H9 (cell line): Measurements from ENCODE around the gene FAM25G. TPM values are rescaled to one million over a fixed set of nuclear protein-coding genes. Genes with fewer than 3 reads are reported as not detected.
A peak's percentile ranks its signal among the peaks of the same experiment; 100 is the strongest.

ENCODE experiments used
- DNase-seq: peaks from one replicate; pipeline ENCODE4 v3.0.0-alpha.2; 2017
- H2AFZ ChIP-seq: one replicate; pipeline ENCODE4 v1.6.1; 2013; ENCODE audit warnings: mild to moderate bottlenecking, low read length, control low read depth, moderate library complexity
- H2AK5ac ChIP-seq: 2 replicates; pipeline ENCODE4 v1.6.1; 2013; ENCODE audit warnings: low read length, control low read depth, mixed read lengths; ENCODE audit not compliant: insufficient read length
- H2BK120ac ChIP-seq: one replicate; pipeline ENCODE4 v1.6.1; 2013; ENCODE audit warnings: low read depth, mild to moderate bottlenecking, low read length, control low read depth, inconsistent platforms; ENCODE audit not compliant: poor library complexity, severe bottlenecking
- H2BK12ac ChIP-seq: 2 replicates; pipeline ENCODE4 v1.6.1; 2013; ENCODE audit warnings: low read length, control low read depth, mixed read lengths, low read depth; ENCODE audit not compliant: insufficient read length
- H2BK15ac ChIP-seq: 2 replicates; pipeline ENCODE4 v1.6.1; 2013; ENCODE audit warnings: low read depth, low read length, control low read depth
- H2BK20ac ChIP-seq: one replicate; pipeline ENCODE4 v1.6.1; 2013; ENCODE audit warnings: low read depth, mild to moderate bottlenecking, low read length, control low read depth, inconsistent platforms; ENCODE audit not compliant: poor library complexity, severe bottlenecking
- H2BK5ac ChIP-seq: 2 replicates; pipeline ENCODE4 v1.6.1; 2013; ENCODE audit warnings: low read length, control low read depth, mixed read lengths; ENCODE audit not compliant: insufficient read length
- H3K14ac ChIP-seq: 2 replicates; pipeline ENCODE4 v1.6.1; 2013; ENCODE audit warnings: low read length, control low read depth; ENCODE audit not compliant: insufficient read depth
- H3K18ac ChIP-seq: 2 replicates; pipeline ENCODE4 v1.6.1; 2013; ENCODE audit warnings: low read depth, mild to moderate bottlenecking, mixed read lengths, low read length, control low read depth; ENCODE audit not compliant: insufficient read length
- H3K23ac ChIP-seq: 2 replicates; pipeline ENCODE4 v1.6.1; 2013; ENCODE audit warnings: low read length, control low read depth, mixed read lengths, low read depth; ENCODE audit not compliant: insufficient read length
- H3K23me2 ChIP-seq: 2 replicates; pipeline ENCODE4 v1.6.1; 2013; ENCODE audit warnings: low read depth, mild to moderate bottlenecking, mixed read lengths, low read length, control low read depth; ENCODE audit not compliant: insufficient read length, poor library complexity, severe bottlenecking
- H3K27ac ChIP-seq: 2 replicates; pipeline ENCODE4 v1.5.1; 2013; ENCODE audit warnings: low read length, control low read depth, mixed read lengths, low read depth; ENCODE audit not compliant: insufficient read length
- H3K27me3 ChIP-seq: 2 replicates; pipeline ENCODE4 v1.6.1; 2013; ENCODE audit warnings: low read length, control low read depth, inconsistent platforms; ENCODE audit not compliant: insufficient read depth
- H3K4ac ChIP-seq: 2 replicates; pipeline ENCODE4 v1.6.1; 2013; ENCODE audit warnings: low read depth, mild to moderate bottlenecking, control low read depth, inconsistent platforms, low read length, moderate library complexity
- H3K4me1 ChIP-seq: 2 replicates; pipeline ENCODE4 v1.6.1; 2013; ENCODE audit warnings: low read length, control low read depth, inconsistent platforms; ENCODE audit not compliant: insufficient read depth
- H3K4me2 ChIP-seq: 2 replicates; pipeline ENCODE4 v1.6.1; 2013; ENCODE audit warnings: low read length, control low read depth, mixed read lengths; ENCODE audit not compliant: insufficient read length, insufficient read depth
- H3K56ac ChIP-seq: 2 replicates; pipeline ENCODE4 v1.6.1; 2013; ENCODE audit warnings: low read depth, mild to moderate bottlenecking, mixed read lengths, low read length, control low read depth; ENCODE audit not compliant: insufficient read length
- H3K79me1 ChIP-seq: 2 replicates; pipeline ENCODE4 v1.6.1; 2013; ENCODE audit warnings: low read depth, mild to moderate bottlenecking, moderate library complexity, low read length, control low read depth, inconsistent platforms; ENCODE audit not compliant: insufficient read depth, poor library complexity, severe bottlenecking
- H3K79me2 ChIP-seq: 2 replicates; pipeline ENCODE4 v1.6.1; 2013; ENCODE audit warnings: low read length, control low read depth, inconsistent platforms; ENCODE audit not compliant: insufficient read depth
- H3K9ac ChIP-seq: 2 replicates; pipeline ENCODE4 v1.6.1; 2013; ENCODE audit warnings: low read length, control low read depth, mixed read lengths; ENCODE audit not compliant: insufficient read length; ENCODE audit errors: extremely low read depth
- H3K9me3 ChIP-seq: one replicate; pipeline ENCODE4 v1.6.1; 2013; ENCODE audit warnings: low read depth, low read length, inconsistent platforms; ENCODE audit not compliant: control insufficient read depth
- H3T11ph ChIP-seq: one replicate; pipeline ENCODE4 v1.6.1; 2013; ENCODE audit warnings: mild to moderate bottlenecking, low read length, control low read depth, inconsistent platforms
- H4K20me1 ChIP-seq: one replicate; pipeline ENCODE4 v1.6.1; 2013; ENCODE audit not compliant: control insufficient read depth, insufficient read length, insufficient read depth
- H4K5ac ChIP-seq: 2 replicates; pipeline ENCODE4 v1.6.1; 2013; ENCODE audit warnings: low read depth, mild to moderate bottlenecking, mixed read lengths, low read length, control low read depth; ENCODE audit not compliant: insufficient read length
- H4K8ac ChIP-seq: replicated peaks from 2 replicates; pipeline ENCODE4 v1.6.1; 2013; ENCODE audit warnings: low read length, control low read depth, mixed read lengths, low read depth; ENCODE audit not compliant: insufficient read length
- H4K91ac ChIP-seq: 2 replicates; pipeline ENCODE4 v1.6.1; 2013; ENCODE audit warnings: low read depth, mild to moderate bottlenecking, moderate library complexity, mixed read lengths, low read length, control low read depth; ENCODE audit not compliant: insufficient read length
- H3K27ac Mint-ChIP-seq, 3 experiments: 2 replicates in 2 of 3; 3 replicates in 1 of 3; pipeline ENCODE4 v1.8.0; 2020 to 2021; ENCODE audit warnings: mixed read lengths in 3 of 3, mild to moderate bottlenecking in 1 of 3, moderate library complexity in 1 of 3
- H3K27me3 Mint-ChIP-seq: 2 replicates; pipeline ENCODE4 v1.8.0; 2021; ENCODE audit warnings: low read depth, mild to moderate bottlenecking, moderate library complexity, mixed read lengths
- H3K36me3 Mint-ChIP-seq, 3 experiments: 2 replicates in 2 of 3; 3 replicates in 1 of 3; pipeline ENCODE4 v1.8.0; 2020 to 2021; ENCODE audit warnings: low read depth in 3 of 3, mixed read lengths in 3 of 3; ENCODE audit not compliant: insufficient read depth in 1 of 3
- H3K4me1 Mint-ChIP-seq, 2 experiments: 2 replicates each; pipeline ENCODE4 v1.8.0; 2020; ENCODE audit warnings: mixed read lengths in 2 of 2
- H3K4me3 Mint-ChIP-seq, 2 experiments: 2 replicates in 1 of 2; 3 replicates in 1 of 2; pipeline ENCODE4 v1.8.0; 2020 to 2021; ENCODE audit warnings: mild to moderate bottlenecking in 2 of 2, mixed read lengths in 2 of 2, moderate library complexity in 1 of 2
- H3K9me3 Mint-ChIP-seq, 2 experiments: 2 replicates in 1 of 2; 3 replicates in 1 of 2; pipeline ENCODE4 v1.8.0; 2020; ENCODE audit warnings: mild to moderate bottlenecking in 2 of 2, mixed read lengths in 2 of 2, moderate library complexity in 1 of 2
- CTCF ChIP-seq: fragments of 200-600 bp; sonication (generic); conservative IDR thresholded peaks from 3 replicates; pipeline ENCODE4 v1.8.0; 2021; ENCODE audit warnings: antibody characterized with exemption, mild to moderate bottlenecking
- WGBS: extraction: QIAGEN DNeasy Blood & Tissue Kit; methylation state at CpG from one replicate; pipeline ENCODE4 v1.1.7; 2013; ENCODE audit warnings: missing lambda C conversion rate, low lambda C conversion rate, mixed read lengths; ENCODE audit not compliant: insufficient read length; ENCODE audit errors: extremely low coverage; 5-methylcytosine and 5-hydroxymethylcytosine counted together
- total RNA-seq: library from RNA; stranded (reverse); gene quantifications from 2 replicates; pipeline ENCODE4 v1.2.1, GENCODE V29; 2021

Gene FAM25G
- total RNA-seq, 1 experiment from 2014 or later: not detected

DNA sequence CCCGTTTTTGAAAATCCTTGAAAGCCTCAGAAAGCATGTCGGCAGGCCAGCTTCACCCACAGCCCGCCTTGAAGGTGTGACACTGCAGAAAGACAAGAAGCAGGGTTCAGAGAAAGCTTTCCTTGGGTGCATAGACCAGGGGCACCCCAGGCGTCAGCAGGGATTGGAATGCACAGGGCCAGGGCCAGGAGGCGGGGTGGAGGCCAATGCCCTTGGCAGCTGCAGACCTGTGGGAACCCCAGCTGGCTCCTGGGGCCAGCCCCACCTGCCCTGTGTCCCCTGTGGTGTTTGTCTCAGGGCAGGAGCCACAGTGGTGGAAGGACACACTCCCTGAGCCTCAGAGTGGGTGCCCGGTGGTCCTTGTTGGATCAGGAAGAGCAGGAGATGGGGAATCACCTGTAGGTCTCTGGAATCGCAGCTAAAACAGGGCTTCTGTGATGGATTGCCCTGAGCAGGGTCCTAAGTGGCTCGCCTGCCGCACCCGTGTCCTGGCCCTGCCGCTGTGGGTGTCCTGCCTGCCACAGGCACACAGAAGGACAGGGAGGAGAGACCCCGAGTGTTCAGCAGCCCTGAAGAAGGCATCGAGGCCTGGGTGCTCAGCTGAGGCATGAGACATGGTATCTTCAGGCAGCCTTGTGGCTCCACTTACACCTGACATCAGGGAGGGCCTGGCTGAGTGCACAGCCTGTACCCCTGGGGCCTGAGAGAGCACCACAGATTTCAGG lies 40.1 kb downstream of the FAM25G start:
- peaks cover 0 to 2% of the 10 kb centered on the region in 2 experiments; a peak in 1 of 5 replicates for H3K9me3 Mint-ChIP-seq
- Histone ChIP-seq H3K9me3 (no peaks in the 10 kb centered on the region), H4K20me1 (no peaks in the 10 kb centered on the region), H2AFZ (no peak overlapping the region), H3K9ac (no peak overlapping the region), H4K8ac (no peak overlapping the region), H2BK120ac (no peak overlapping the region), H3K4me1 (no peaks in the 10 kb centered on the region), H3T11ph (no peak overlapping the region), H3K23ac (no peak overlapping the region), H3K4me2 (no peak overlapping the region), H3K56ac (no peak overlapping the region), H3K79me1 (no peaks in the 10 kb centered on the region), H3K27ac (no peak overlapping the region), H3K23me2 (no peaks in the 10 kb centered on the region), H3K18ac (no peak overlapping the region), H3K4ac (no peak overlapping the region), H2BK20ac (no peak overlapping the region), H3K79me2 (no peaks in the 10 kb centered on the region), H3K14ac (no peak overlapping the region), H3K27me3 (no peaks in the 10 kb centered on the region), H4K5ac (no peak overlapping the region), H2BK15ac (no peak overlapping the region), H2BK5ac (no peak overlapping the region), H4K91ac (no peak overlapping the region), H2BK12ac (no peak overlapping the region), H2AK5ac (no peak overlapping the region)
- no peaks in the 10 kb centered on the region; a peak in 1 of 7 replicates for H3K36me3 Mint-ChIP-seq
- no peak overlapping the region for H3K4me3 Mint-ChIP-seq
- TF ChIP-seq CTCF: no peak
- H3K4me1 Mint-ChIP-seq: peaks cover 12 to 17% of the 10 kb centered on the region in 2 experiments
- peak; percentile 22 for DNase-seq
- H3K27me3 Mint-ChIP-seq: peaks cover 3% of the 10 kb centered on the region
- no peak overlapping the region; a peak in 1 of 7 replicates for H3K27ac Mint-ChIP-seq
- no CpG with 5 or more reads among the region's 13 CpGs for WGBS
